Panc1 (cell line): ENCODE results near the gene CALU. TPM values are rescaled to one million over a fixed set of nuclear protein-coding genes. Genes with fewer than 3 reads are reported as not detected.

Experiments used
- ATAC-seq: fragments of 200-7000 bp; cut with Tn5 transposase; 2 replicates; pipeline ENCODE4 v1.9.1; 2020; ENCODE audit warnings: mild to moderate bottlenecking, moderate library complexity
- BruUV-seq: library from RNA; stranded (reverse); fragments of 400-500 nt; replicated peaks from 2 replicates; lab custom pipeline; 2021; lab: Mats Ljungman, UMichigan
- CTCF ChIA-PET: fragments of 300-600 bp; sonication (Branson Sonifier 250); formaldehyde crosslinking; loops from one replicate; lab custom pipeline; 2022; ENCODE audit warnings: antibody characterized with exemption; lab: Charles Lee
- POLR2A ChIA-PET: fragments of 300-600 bp; sonication (Branson Sonifier 250); formaldehyde crosslinking; loops from one replicate; lab custom pipeline; 2022; ENCODE audit warnings: antibody characterized with exemption; lab: Charles Lee
- DNase-seq: peaks from one replicate; pipeline ENCODE4 v3.0.0-alpha.2; 2010; ENCODE audit warnings: low read depth, low spot score
- H3K27ac ChIP-seq: 2 replicates; pipeline ENCODE4 v1.5.1; 2011; ENCODE audit warnings: mild to moderate bottlenecking, low read length, inconsistent platforms
- H3K27me3 ChIP-seq: fragments of 200-500 bp; sonication (Bioruptor generic); 2 replicates; pipeline ENCODE4 v1.6.0; 2014; ENCODE audit warnings: low read length, inconsistent platforms; ENCODE audit not compliant: control insufficient read depth, insufficient read depth
- H3K36me3 ChIP-seq: fragments of 200-500 bp; sonication (Bioruptor generic); 2 replicates; pipeline ENCODE4 v1.5.1; 2014; ENCODE audit warnings: inconsistent platforms, mild to moderate bottlenecking, low read length, moderate library complexity; ENCODE audit not compliant: control insufficient read depth, insufficient read depth
- H3K4me1 ChIP-seq: 2 replicates; pipeline ENCODE4 v1.5.1; 2011; ENCODE audit warnings: inconsistent platforms, mild to moderate bottlenecking, low read length, moderate library complexity; ENCODE audit not compliant: control insufficient read depth, insufficient read depth
- H3K4me3 ChIP-seq, 2 experiments: 2 replicates each; pipeline ENCODE4 v1.5.1; 2011 to 2012; ENCODE audit warnings: low read depth in 2 of 2, low read length in 2 of 2, mild to moderate bottlenecking in 2 of 2, inconsistent platforms in 1 of 2, moderate library complexity in 1 of 2
- H3K9me3 ChIP-seq: fragments of 200-500 bp; sonication (Bioruptor generic); 2 replicates; pipeline ENCODE4 v1.5.1; 2014; ENCODE audit warnings: low read depth, mild to moderate bottlenecking, inconsistent platforms, low read length, moderate library complexity; ENCODE audit not compliant: control insufficient read depth, insufficient read depth
- POLR2AphosphoS5 ChIP-seq: IDR thresholded peaks from 2 replicates; pipeline ENCODE4 v1.6.1; 2012; ENCODE audit warnings: mild to moderate bottlenecking, low read depth, low read length, moderate library complexity
- REST ChIP-seq, 2 experiments: IDR thresholded peaks; 2 replicates each; pipeline ENCODE4 v1.6.1; 2011 to 2012; ENCODE audit warnings: low read depth in 2 of 2, control low read depth in 1 of 2, low read length in 1 of 2, mild to moderate bottlenecking in 1 of 2, moderate library complexity in 1 of 2; ENCODE audit not compliant: insufficient read depth in 1 of 2
- SIN3A ChIP-seq: IDR thresholded peaks from 2 replicates; pipeline ENCODE4 v1.6.1; 2012; ENCODE audit warnings: low read depth, mild to moderate bottlenecking, low read length, moderate library complexity, borderline replicate concordance; ENCODE audit not compliant: insufficient read depth
- TCF7L2 ChIP-seq: IDR thresholded peaks from 2 replicates; pipeline ENCODE4 v1.6.1; 2011; ENCODE audit warnings: mild to moderate bottlenecking, low read depth, low read length, inconsistent platforms
- in situ Hi-C: cut with HindIII; loops from 2 replicates; pipeline ENCODE4 v1.10.0; 2016; ENCODE audit warnings: low sequenced_read_pairs, low pct_unique_long_range_greater_than_20kb
- intact Hi-C: fragments of 100-400 bp; cut with micrococcal nuclease; formaldehyde crosslinking; loops from one replicate; pipeline ENCODE4 v1.10.0; 2022; ENCODE audit not compliant: unreplicated experiment
- total RNA-seq: library from RNA; stranded (reverse); gene quantifications from one replicate; pipeline ENCODE4 v1.2.1, GENCODE V29; 2021; ENCODE audit not compliant: unreplicated experiment
- TF ChIP-seq, protein P1 (sequence below): fragments of 450-650 bp; IDR thresholded peaks from 2 replicates; pipeline ENCODE4 v1.5.1; 2017; ENCODE audit warnings: mild to moderate bottlenecking

Gene CALU
- total RNA-seq, 1 experiment from 2014 or later: 210 TPM

- no TSS peak for BruUV-seq
- intact Hi-C loops (no loop called here), in situ Hi-C loops (no loop called here)
- ChIA-PET CTCF (no interaction called here), POLR2A (no interaction called here)
- Histone ChIP-seq H3K36me3 (no peaks in the 10 kb centered on the region), H3K4me1 (no peaks in the 10 kb centered on the region), H3K9me3 (no peaks in the 10 kb centered on the region; the same call in 1 of the 2 replicates), H3K4me3 (no peak overlapping the region), H3K27me3 (no peaks in the 10 kb centered on the region), H3K27ac (no peak overlapping the region)
- no peak for ATAC-seq
- no peak for TF ChIP-seq TCF7L2
- TF ChIP-seq, protein P1, sequence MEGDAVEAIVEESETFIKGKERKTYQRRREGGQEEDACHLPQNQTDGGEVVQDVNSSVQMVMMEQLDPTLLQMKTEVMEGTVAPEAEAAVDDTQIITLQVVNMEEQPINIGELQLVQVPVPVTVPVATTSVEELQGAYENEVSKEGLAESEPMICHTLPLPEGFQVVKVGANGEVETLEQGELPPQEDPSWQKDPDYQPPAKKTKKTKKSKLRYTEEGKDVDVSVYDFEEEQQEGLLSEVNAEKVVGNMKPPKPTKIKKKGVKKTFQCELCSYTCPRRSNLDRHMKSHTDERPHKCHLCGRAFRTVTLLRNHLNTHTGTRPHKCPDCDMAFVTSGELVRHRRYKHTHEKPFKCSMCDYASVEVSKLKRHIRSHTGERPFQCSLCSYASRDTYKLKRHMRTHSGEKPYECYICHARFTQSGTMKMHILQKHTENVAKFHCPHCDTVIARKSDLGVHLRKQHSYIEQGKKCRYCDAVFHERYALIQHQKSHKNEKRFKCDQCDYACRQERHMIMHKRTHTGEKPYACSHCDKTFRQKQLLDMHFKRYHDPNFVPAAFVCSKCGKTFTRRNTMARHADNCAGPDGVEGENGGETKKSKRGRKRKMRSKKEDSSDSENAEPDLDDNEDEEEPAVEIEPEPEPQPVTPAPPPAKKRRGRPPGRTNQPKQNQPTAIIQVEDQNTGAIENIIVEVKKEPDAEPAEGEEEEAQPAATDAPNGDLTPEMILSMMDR: no peak
- no peak for TF ChIP-seq SIN3A
- TF ChIP-seq REST (IDR thresholded peaks at IDR 0.05; ENCODE audit: insufficient read depth in 1 of 2, low read depth in 2 of 2, low read length in 1 of 2): no peak
- TF ChIP-seq POLR2AphosphoS5: no peak
- no peak for DNase-seq
These were observed 30.3 kb upstream of the CALU start for GRCh38 chr7:128708824-128709223.

GRCh38 chr7:128710481-128710880 lies 28.7 kb upstream of the CALU start:
- H3K36me3 ChIP-seq: no peaks in the 10 kb centered on the region
- H3K9me3 ChIP-seq: no peaks in the 10 kb centered on the region; the same call in 1 of the 2 replicates
- BruUV-seq: no TSS peak
- POLR2A ChIA-PET: no interaction called here
- TF ChIP-seq SIN3A (no peak), REST (IDR thresholded peaks at IDR 0.05; ENCODE audit: insufficient read depth in 1 of 2, low read depth in 2 of 2, low read length in 1 of 2) (no peak), TCF7L2 (no peak), POLR2AphosphoS5 (no peak)
- TF ChIP-seq, protein P1: no peak
- CTCF ChIA-PET: interaction anchor here (0.7 kb wide), 1 partner anchor 165 kb away, joined by 3 read pairs; no protein-coding TSS in a partner anchor
- intact Hi-C loops (no loop called here), in situ Hi-C loops (no loop called here)
- no peaks in the 10 kb centered on the region for H3K4me1 ChIP-seq
- no peak overlapping the region for H3K27ac ChIP-seq
- no peaks in the 10 kb centered on the region for H3K27me3 ChIP-seq
- no peak overlapping the region for H3K4me3 ChIP-seq
- no peak for ATAC-seq
- DNase-seq: no peak
